LNCAP (cell line): Measurements from ENCODE around the gene ADIPOR2.

Source experiments
- CTCF ChIP-seq: fragments of 450-650 bp; IDR thresholded peaks from 2 replicates; pipeline ENCODE4 v1.5.1; 2017; ENCODE audit warnings: mild to moderate bottlenecking

Gene ADIPOR2

DNA sequence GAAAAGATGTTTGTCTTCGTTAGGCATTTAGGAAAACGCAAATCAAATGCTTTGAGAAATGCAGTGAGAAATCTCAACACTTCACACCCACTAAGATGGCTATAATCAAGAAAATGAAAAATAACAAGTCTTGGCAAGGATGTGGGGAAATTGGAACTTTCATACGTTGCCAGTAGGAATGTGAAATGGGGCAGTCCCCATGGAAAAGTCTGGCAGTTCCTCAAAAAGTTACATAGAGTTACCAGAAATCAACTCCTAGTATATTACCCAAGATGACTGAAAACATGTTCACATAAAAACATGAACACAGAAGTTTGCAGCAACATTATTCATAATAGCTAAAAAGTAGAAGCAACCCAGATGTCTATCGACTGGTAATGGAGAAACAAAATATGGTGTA, 88.0 kb downstream of the ADIPOR2 start:
- no peak for TF ChIP-seq CTCF

DNA sequence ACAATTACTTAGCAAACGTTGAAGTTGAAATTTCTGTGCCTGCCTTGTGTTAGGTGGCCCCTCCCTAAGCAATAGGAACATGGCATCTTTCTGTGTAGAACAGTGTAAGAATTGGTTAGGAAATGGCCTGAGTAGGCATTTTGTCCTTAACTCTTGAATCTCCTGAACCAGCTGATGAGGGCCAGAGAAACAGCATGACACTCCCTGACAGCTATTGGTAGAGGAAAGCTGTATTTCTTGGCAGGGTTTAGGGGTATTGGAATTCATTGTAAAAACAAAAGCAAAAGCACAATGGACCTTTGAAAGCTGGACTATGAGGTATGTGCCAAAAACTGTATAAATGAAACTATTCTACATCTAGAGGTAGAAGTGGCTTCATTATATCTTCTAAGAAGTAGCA, 88.9 kb downstream of the ADIPOR2 start:
- no peak for TF ChIP-seq CTCF

DNA sequence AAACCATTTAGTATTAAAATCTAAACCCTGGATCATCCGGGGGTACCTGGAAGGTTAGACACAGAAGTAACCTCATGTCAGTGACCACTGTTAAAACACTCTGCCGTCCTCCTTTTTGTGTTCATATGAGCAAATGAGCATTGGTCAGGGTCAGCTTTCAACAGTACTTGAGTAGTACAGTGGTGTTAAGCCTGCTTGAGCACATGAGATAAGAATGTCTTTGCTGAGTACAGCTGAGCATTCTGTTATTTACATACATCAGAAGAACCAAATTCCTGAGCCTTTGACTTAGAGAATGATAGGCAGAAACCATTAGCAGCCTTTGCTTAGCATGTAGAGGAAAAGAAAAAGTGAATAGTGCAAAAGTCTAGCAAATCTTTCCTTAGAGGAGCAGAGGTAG, 90.9 kb downstream of the ADIPOR2 start:
- no peak for TF ChIP-seq CTCF

- TF ChIP-seq CTCF, result no peak
Observed at GRCh38 chr12:1782215-1782614, 91.3 kb downstream of the ADIPOR2 start.

GRCh38 chr12:1787714-1788113, 96.8 kb downstream of the ADIPOR2 start:
- TF ChIP-seq CTCF, result no peak

DNA sequence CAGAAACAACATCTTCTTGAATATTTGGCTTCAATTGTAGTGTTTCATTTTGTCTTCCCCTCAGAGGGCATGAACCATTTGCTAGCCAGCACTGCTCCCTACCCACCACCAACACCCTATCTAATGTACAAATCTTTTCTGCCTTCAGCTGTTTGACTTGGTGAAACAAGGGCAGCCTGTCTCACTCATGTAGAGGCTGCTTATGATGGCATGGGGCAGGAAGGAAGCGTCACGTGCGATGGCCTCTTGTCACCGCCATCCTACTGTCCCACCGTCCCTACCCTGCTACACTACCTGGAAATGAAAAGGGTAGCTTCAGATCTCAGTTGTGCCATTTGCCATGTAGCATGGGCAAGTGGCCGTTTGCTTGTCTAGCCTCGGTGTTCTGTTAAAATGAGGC, 99.6 kb downstream of the ADIPOR2 start:
- TF ChIP-seq CTCF, result no peak

GRCh38 chr12:1791104-1791841, 100.4 kb downstream of the ADIPOR2 start:
- peak; percentile 78 for TF ChIP-seq CTCF

DNA sequence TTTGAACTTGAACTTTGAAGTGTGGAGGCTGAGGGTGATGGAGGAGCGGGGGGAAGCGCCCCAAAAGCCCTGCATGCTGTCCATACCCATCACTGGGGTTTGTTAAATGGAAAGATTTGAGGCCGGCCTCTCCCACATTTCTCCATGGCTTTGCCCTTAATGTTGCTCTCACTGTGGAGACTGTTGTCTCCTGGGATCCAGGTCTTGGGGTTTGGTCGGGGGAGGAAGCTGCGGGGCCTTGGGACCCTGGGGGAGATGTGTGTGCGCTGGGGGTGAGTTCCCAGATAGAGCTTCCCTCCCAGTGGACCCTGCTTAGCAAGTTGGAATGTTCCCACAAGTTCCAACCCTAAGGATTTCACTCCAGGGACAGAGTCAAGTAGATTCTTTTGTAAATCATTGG, 101.5 kb downstream of the ADIPOR2 start:
- TF ChIP-seq CTCF, result no peak
